NCI-H1417 (cell line): ENCODE results near the gene MORN3.
A peak's percentile ranks its signal among the peaks of the same experiment; 100 is the strongest.

Experiments
- DNase-seq, 3 experiments: peaks; one replicate each; lab custom pipeline; 2025; lab: John Stamatoyannopoulos, UW

The MORN3 gene

DNA sequence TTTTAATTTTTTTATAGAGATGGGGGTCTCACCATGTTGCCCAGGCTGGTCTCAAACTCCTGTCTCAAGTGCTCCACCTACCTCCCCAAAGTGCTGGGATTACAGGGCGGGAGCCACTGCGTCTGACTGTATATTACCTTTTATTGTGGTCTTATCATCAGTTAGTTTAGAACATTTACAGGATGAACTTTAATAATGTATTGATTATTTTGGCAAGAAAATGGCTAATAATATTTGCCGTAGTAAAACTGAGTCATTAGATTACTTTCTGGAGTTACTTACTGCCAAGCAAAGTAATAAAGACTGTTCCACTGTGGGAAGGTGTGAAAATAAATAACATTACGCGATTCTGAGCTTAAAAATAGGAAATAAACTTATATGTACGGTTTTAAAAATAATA is 66.7 kb downstream of the MORN3 start:
- no peak for DNase-seq

DNA sequence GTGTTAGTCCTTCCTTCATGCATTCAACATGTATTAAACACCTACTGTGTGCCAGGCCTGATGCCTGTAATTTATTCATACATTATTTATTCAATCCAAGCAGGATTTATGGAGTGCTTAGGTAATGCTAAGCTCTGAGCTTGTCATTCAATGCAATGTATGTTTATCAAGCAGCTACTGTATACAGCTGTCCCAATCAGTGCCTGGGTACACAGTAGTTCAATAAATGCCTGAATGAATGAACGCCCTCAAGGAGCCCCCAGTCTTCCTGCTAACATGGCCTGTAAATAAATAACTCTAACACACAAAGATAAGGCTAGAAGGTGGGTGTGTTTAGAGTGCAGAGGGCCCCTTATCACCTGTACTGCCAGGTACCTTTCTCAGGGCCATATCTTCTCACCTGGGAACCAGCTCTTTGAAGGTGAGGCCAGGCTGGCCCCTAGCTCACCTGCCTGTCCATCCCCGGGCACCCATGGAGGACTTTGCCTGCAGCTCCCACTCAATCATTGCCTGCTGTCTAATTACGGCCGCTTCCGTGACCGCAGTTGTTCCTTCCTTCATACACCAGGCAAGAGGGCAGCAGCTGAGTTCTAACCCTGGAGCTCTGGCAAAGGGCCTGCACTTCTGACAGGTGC is 68.6 kb downstream of the MORN3 start:
- peak in 1 of 3 experiments; percentile 22 for DNase-seq
